Stimulated activated CD8-positive, alpha-beta memory T cell treated with anti-CD3 and anti-CD28 coated beads, Interleukin-12 subunit alpha, Interleukin-12 subunit beta, amount 100 ng/mL, for 1 hour (primary cell): ENCODE measurements around the gene PDIK1L.

Experiments used
- DNase-seq: peaks from one replicate; pipeline ENCODE4 v3.0.0-alpha.2; 2020; ENCODE audit warnings: low read depth

PDIK1L gene

DNA sequence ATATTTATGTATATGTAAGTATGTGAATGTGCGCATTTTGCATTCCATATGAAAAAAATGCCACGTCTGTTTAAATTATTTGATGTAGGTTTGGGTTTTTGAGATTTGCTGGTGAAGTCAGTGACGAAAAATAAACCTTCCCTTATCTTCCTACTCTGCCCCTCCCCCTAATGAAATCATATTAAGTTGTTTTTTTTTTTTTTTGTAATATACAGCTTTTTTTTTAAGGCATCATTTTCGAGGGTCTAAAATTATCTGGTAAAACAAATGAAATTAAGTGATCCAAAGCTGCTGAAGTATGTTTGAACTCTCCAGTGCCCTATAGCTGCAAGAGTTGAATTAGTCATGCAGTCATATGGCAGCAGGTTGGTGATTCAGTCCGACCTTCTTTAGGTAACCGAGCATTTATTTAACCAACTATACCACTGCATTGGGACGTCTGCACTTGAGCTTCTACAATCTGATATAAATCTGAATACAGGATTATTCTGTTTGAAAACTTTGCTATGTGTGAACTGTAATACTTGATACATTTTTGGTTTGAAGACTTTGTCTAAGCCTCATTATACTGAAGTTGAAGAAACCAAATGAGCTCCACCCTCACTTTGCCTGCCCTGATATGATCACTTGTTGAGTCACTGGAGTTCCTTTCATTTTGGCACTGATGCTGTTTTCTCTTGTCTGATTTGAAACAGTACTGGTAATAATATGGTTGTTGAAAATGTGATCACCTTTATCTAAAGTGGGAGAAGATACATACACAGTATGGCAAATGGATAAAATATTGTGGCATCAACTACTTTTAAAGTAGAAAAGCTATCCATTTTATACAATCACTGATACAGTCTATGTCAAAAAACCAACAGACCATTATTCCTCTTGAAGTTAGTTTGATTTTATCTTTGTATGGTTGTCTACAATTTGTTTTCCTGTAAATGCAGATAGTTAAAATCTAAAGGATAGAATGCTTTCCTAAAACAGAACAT, 11.7 kb downstream of the PDIK1L start:
- DNase-seq = no peak

DNA sequence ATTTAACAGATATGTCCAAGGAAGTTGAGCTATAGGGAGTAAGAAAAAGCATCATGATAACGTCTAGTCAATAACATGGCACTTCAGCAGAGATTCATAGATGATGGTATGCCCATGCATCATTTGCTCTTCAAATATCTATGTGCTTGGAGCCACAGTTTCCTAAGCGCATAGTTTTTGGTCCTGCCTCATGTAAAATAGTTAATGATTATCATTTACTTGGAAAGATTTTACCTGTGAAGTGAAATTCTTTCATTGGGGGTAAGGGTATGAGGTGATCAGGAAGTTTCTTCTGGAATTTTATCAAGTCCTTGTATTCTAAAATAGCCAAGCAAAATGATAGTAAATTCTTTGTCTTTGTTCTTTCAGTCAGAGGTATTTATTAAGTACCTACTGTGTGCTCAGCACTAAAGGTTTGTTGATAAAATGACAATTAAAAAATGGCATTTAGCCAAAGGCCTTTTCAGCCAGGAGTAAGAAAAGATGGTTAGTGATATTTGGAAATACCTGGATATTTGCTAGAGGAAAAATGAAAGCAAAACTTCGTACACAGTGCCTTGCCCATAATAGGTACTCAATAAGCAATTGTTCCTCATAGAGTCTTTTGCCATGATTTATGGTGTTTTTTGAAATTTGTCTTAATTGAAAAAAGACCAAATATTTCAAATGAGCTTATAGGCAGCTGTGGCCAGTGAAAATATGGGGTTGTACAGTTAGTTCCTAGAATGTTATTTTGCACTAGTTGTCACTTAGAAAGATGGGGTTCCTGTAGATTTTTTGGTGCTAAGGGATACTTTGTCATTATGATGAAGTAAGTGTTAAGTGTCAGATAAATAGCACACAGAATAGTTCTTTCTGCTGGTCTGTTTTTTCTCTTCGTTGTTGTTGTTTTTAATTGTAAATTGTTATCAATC, 13.1 kb downstream of the PDIK1L start:
- DNase-seq = no peak

- no peak for DNase-seq
Observed at GRCh38 chr1:26125382-26125781, 13.8 kb downstream of the PDIK1L start.

GRCh38 chr1:26125946-26126320, 14.3 kb downstream of the PDIK1L start:
- DNase-seq = no peak

- DNase-seq = peak; percentile 23
Observed at GRCh38 chr1:26126321-26127084, 14.9 kb downstream of the PDIK1L start.

DNA sequence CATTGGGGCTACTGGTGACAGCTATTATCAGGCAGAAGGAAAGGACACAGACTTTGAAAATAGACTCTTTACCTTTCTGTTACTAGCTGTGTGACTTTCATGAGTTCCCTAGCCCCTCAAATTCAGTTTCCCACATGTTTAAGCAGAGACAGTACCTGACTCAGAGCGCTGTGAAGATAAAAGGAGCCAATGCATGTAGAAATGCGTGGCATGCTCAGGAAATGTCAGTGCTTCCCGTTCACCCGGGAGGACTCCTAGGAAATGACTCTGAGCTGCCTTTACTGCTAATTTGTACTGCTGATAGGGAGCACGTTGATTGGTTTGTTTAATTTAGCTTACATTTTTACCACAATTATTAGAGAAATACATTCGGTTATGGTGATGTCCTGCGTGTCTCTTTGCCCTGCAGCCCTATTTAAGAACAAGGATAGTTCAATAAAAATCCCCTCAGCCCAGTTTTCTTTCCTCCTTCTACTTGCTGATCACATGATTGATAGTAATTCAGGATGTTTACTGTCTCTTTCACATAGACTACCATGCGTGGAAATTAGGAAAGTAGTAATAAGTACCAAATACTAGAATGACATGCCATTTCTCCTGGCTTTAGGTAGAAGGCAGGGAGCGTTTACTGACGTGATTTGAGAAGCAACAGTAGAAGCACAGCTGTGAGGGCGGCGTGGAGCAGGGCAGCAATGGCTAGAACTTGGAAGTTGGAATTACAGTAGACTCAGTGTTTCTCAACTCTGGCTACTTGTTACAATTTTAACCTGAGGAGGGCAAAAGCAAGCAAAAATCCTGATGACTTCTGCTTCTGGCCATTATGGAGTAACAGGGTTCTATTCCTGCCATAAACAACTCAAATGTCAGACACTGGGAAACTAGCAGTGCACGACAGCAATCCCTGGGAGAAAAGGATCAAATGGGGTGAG, 15.9 kb downstream of the PDIK1L start:
- DNase-seq = no peak

DNA sequence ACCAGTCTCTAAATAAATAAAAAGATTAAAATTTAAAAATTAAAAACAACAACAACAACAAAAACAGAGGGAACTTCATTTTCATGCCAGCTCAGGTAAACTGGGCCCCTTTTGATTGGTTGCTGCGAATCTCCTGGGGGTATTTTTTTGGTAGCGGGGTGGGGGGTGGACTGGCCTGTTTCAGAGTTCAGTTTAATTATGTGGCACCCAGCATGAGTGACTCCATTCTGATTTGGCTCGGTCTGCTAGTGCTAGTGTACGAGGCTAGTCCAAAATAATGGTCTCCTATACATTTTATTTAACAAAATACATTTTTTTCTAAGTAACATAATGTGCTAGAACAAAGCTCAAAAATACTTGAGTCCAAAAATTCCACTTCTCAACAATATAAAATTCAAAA, 18.2 kb downstream of the PDIK1L start:
- no peak for DNase-seq

DNA sequence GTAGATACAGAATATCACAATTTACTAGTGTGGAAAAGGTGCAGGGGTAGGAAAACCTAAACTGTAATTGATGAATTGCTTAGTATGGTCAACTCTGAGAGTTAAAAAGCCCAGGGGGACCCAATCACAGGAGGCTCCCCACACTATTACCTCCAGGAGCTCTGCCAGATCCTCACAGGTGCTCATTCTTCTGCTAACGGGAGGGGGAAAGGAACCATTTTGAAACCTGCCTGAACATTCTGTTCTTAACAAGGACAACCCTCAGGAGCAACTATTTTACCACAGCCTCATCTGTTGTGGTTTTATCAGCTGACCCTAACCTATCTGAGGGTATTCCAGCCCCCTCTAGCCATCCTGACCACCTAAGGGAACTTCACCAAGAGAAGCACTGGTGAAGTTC, 19.1 kb downstream of the PDIK1L start:
- DNase-seq = no peak

DNA sequence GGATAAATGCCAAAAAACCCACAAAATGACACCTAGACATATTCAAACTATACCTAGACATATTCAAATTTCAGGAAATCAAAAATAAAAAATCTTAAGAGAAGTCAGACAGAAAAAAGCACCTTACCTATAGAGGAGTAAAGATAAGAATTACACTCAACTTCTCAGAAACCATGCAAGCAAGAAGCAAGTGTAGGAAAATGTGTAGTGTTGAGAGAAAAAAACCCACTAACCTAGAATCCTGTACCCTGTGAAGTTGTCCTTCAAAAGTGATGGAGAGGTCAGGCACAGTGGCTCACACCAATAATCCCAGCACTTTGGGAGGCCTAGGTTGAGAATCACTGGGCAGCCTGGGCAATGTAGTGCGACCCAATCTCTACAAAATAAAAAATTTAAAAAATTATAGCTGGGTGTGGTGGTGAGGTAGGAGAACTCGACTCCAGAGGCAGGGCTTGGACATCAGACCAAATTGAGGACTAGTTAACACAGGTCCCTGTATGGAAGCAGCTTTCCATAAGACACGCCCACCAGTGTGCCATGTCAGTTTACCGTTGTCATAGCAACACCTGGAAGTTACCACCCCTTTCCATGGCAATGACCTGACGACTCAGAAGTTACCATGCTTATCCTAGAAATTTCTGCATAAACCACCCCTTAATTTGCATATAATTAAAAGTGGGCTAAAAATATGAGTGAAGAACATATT, 20.7 kb downstream of the PDIK1L start:
- DNase-seq = no peak

DNA sequence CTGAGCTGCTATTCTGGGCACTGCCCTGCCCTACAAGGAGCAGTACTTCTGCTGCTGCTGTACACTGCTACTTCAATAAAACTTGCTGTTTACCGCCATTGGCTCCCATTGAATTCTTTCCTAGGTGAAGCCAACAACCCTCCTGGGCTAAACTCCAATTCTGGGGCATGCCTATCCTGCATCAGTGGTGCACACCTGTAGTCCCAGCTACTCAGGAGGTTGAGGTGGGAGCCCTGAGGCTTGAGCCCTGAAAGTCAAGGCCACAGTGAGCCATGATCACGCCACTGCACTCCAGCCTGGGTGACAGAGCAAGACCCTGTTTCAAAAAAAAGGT, 21.2 kb downstream of the PDIK1L start:
- DNase-seq = no peak

- no peak for DNase-seq
Observed at GRCh38 chr1:26134466-26134865, 22.8 kb downstream of the PDIK1L start.

GRCh38 chr1:26138974-26139558, 27.4 kb downstream of the PDIK1L start:
- no peak for DNase-seq

- no peak for DNase-seq
Observed at GRCh38 chr1:26142159-26142558, 30.5 kb downstream of the PDIK1L start.

- DNase-seq = peak; percentile 56
Observed at GRCh38 chr1:26145041-26145959, 33.7 kb downstream of the PDIK1L start.

DNA sequence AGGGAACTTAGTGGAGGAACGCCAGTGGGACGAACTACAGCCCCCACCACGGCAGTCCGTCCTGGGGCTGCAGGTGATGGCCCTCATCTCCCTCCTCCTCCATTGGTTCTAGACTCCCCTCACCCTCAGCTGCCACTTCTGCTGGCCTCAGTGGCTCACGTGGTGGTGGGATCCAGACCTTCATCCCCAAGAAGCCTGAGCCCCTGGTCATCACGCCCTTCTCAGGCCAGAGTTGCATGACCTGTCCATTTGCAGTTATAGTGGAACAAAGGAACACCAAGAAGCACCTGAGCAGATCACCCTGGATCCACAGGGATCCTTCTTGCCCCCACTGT, 34.3 kb downstream of the PDIK1L start:
- no peak for DNase-seq

DNA sequence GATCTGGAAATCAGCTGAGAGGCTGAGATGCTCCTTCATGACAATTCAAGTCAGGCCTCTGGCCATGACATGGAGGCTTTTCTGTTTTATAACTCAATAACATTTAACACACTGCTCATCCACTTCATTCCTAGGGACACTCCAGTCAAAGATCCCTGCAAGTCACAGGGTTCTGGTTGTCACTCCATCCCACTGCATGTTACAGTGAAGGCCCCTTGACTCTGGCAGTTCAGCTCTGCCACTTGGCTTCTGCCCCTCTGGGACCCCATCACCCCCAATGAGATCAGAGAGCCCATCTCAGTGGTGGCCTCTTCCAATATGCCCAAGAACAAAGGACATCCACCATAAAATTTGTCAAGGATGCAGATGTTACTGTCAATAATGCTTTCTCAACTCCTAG, 37.3 kb downstream of the PDIK1L start:
- DNase-seq = no peak

DNA sequence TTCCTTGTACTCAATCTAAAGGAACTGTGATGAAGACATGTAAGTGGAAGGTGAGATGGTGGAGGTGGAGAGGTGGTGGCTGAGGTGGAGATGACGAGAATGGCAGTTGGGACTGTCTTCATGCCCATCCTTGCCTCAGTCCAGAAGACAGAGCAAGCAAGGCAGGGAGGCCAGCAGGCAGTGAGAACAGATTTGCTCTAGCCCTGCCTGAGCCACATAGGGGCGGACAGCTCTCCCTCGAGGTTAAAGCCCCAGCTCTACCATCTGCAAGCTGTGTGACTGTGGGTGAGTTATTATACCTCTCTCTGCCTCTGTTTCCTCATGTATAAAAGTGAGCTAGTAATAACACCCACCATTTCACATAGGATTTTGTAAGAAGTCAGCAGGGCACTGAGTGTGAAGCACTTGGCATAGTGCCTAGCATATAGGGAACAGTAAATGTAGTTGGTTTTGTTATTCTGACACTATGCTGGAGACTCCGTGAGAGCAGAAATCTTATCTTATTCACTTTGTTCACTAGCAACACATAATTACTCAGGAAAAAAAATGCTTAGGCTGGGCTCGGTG, 42.4 kb downstream of the PDIK1L start:
- no peak for DNase-seq

DNA sequence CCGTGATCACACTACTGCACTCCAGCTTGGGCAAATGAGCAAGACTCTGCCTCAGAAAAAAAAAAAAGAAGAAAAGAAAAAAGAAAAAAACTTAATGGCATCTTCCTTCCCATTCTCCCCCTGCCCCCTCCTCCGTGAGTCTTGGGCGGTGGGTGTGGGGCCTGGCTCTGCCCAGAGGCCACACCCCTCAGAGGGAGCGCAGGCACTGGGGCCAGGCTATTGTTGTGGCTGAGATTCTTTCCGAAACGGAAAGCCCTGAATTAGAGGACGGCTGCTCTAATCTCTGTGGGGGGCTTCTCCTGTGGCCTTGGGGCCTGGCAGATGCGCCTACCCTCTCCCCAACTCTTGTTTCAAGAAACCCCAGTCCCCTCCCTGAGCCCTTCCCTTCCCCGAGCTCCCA, 43.1 kb downstream of the PDIK1L start:
- DNase-seq = no peak
